HG02852 (cell line): Measurements from ENCODE around the gene TRA2B.
"Not testable (repeated sequence)": the region's sequence is repeated elsewhere in the genome, so short reads cannot be mapped to it uniquely, and the experiment has no call there.

Experiments
- ATAC-seq: cut with Tn5 transposase; IDR thresholded peaks from one replicate; pipeline ENCODE4 v1.9.1; 2021; ENCODE audit warnings: mild to moderate bottlenecking, moderate library complexity; ENCODE audit not compliant: unreplicated experiment

TRA2B gene

GRCh38 chr3:185929192-185930151 lies 8.3 kb downstream of the TRA2B start:
- ATAC-seq: no peak

DNA sequence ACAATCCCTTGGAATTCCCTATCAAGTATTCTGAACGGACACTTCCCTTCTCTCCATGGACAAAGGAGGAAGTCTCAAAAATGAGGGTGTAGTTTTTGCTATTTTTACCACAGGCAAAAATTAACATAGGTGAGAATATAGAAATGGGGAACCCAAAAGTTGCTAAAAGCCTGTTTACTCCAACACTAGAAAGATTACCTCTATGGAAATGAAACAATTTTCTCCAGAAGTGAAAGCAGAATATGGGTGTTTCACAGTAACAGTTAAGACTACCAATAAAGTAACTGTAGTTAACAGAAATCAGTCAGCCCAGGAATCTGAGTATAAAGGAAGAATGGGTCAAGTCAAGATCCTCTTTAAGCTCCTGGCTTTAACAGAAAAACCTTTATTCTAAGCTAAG lies 9.3 kb downstream of the TRA2B start:
- no peak for ATAC-seq

GRCh38 chr3:185927501-185928200 lies 10.2 kb downstream of the TRA2B start:
- ATAC-seq: no peak

DNA sequence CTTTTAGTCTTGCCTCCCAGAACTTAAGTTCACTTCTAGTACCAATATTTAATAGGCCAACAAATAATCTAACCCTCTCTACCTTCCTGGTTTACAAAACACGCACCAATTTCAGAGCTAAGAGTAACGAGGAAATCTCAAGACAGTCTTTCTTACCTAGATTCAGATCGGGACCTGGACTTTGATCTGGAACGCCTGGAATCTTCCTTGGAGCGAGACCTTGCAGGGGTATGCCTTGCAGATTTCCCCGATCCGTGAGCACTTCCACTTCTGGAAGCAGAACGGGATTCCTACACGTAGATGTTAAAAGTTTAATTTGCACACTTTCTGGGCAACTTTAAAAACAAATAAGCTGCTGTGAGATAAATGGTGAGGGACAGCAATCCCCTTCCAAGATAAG lies 11.4 kb downstream of the TRA2B start:
- ATAC-seq: no peak

DNA sequence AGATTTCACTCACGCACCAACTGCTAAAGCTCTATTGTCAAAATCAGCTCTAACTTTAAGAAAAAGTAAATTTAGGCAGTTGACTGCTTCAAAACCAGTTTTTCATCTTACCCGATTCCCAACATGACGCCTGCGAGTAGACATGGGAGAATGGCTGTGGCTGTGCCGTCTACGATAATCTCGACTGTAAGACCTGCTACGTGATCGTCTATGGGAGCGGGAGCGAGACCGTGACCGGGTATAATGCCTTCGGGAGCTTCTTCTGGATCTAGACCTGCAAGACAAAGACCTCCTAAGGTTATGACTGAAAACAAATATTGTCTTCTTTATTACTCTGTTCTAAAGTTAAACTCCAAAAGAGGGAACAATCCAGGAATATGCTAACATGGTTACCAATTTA lies 12.5 kb downstream of the TRA2B start:
- ATAC-seq: no peak

GRCh38 chr3:185924375-185924774 lies 13.4 kb downstream of the TRA2B start:
- ATAC-seq: no peak

- no peak for ATAC-seq
Measured at GRCh38 chr3:185920184-185920583, 17.6 kb downstream of the TRA2B start.

DNA sequence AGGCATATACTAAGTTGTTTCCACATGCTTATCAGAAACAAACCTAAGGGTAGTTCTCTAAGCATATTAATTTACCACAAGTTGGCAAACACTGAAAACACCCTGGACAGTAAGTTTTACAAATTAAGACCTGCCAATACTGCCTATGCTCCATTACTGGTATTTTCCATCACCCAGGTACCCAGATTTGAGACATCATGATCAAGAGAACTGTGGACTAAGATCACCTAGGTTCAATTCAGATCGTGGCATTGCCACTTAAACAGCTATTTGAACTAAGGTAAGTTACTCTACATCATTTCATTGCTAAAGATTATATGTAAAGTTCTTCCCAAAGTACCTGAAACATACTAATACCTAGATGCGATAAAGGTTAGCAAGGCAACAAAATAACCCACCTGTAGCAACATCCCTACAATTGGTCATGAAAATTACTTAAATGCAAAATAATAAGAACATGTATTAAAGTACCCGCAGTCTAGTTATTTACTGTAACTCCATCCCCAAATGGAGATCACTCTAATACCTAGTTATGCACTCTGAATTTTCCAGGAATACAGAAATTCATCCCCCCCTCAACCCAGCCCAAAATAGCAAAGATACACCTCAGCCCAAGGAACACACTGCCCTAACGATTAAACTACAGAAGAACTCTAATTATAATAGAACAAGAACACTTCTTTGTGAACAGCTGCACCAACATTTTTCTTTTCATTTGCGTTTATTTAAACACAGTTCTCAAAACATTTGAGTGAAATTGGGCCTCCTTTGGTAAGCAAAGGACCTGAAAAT lies 21.6 kb downstream of the TRA2B start:
- ATAC-seq: no peak

DNA sequence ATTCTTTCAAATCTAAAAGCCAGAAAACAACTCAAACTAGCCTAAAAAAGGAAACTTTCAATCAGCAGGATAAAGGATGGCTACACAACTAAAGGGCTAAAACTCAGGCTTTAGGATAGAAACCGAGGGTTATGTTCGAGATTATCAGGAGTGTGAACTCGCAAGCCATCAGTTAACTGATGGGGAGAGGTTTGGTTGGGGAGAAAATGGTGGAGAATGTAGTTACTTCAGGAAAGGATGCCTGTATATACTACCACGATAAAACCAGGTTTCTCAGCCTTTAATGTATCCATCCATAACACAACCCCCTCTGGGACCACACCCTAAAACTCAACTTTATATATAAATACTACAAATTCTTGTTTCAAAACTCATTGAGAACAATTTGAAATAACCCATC lies 22.2 kb downstream of the TRA2B start:
- ATAC-seq: no peak

- no peak for ATAC-seq
Measured at GRCh38 chr3:185914911-185915629, 22.7 kb downstream of the TRA2B start.

GRCh38 chr3:185912929-185913901 lies 24.6 kb downstream of the TRA2B start:
- ATAC-seq: no peak

GRCh38 chr3:185912512-185912911 lies 25.3 kb downstream of the TRA2B start:
- no peak for ATAC-seq

- not testable (repeated sequence) for ATAC-seq
Measured at GRCh38 chr3:185911076-185911448, 26.8 kb downstream of the TRA2B start.

DNA sequence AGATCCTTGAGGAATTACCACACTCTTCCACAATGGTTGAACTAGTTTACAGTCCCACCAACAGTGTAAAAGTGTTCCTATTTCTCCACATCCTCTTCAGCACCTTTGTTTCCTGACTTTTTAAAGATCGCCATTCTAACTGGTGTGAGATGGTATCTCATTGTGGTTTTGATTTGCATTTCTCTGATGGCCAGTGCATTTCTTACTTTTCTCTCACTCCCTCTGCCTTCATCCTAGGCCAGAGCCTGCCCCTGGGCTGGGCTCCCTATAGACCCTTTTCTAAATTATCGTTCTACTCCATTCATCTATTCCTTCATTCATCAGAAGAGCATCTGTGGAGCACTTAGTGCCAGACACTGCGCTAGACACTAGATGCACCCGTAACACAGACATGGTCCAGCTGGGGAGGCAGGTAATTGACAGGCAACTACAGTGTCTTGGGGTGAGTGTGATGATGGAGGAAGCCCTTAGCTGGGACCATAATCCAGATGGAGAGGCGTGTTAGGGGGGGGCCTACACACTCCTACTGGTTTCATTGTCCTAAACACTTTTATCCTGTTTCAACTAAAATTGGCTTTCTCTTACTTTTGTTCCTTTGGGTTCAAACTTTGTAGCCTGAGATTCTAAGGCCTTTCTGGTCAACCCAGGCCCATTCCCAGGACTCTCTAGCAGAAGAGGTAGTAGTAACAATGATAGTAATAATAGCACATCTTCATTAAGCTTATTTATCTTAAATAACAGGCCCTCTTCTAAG lies 27.3 kb downstream of the TRA2B start:
- not testable (repeated sequence) for ATAC-seq

DNA sequence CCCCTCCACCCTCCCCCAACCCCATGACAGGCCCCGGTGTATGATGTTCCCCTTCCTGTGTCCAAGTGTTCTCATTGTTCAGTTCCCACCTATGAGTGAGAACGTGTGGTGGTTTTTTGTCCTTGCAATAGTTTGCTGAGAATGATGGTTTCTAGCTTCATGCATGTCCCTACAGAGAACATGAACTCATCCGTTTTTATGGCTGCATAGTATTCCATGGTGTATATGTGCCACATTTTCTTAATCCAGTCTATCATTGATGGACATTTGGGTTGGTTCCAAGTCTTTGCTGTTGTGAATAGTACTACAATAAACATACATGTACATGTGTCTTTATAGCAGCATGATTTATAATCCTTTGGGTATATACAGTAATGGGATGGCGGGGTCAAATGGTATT lies 27.9 kb downstream of the TRA2B start:
- ATAC-seq: not testable (repeated sequence)

GRCh38 chr3:185900228-185900627 lies 37.6 kb downstream of the TRA2B start:
- ATAC-seq: no peak

- ATAC-seq: no peak
Measured at GRCh38 chr3:185896636-185897035, 41.2 kb downstream of the TRA2B start.

GRCh38 chr3:185887066-185887465 lies 50.7 kb downstream of the TRA2B start:
- ATAC-seq: no peak

DNA sequence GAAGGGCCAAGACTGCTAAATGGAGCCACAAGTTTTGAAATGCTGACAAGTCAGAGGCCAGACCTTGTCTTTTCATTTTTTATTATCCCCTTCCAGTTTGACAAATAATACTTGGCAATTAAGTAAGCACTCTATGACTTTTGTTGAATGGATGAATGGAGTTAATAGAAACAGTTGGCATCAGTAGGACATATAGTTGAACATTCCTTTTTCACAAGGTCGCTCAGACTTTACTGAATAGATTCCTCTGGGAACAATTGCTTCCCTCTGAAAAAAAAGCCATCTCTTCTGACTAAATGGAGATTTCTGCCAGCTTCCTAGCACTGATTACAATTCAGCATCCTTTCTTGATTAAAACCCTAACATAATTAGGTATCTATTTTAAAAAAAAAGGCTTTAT lies 53.2 kb downstream of the TRA2B start:
- no peak for ATAC-seq
